NCI-H82 treated with DMSO at 0.1 percent for 48 hours (cell line): ENCODE data around the gene RFC4.
"Not testable (repeated sequence)": the region's sequence is repeated elsewhere in the genome, so short reads cannot be mapped to it uniquely, and the experiment has no call there.

Experiments used
- DNase-seq: peaks from one replicate; lab custom pipeline; 2025; ENCODE audit not compliant: unreplicated experiment; lab: John Stamatoyannopoulos, UW

The RFC4 gene

GRCh38 chr3:186806089-186807055, at the start of gene RFC4:
TSS of gene RFC4 (minus strand) at chr3:186806482. CDS start at chr3:186804713, 1,769 bp downstream.
- peak; percentile 68 for DNase-seq

GRCh38 chr3:186854954-186855353, 48.7 kb upstream of the RFC4 start:
- no peak for DNase-seq

- DNase-seq: no peak
Observed at GRCh38 chr3:186854146-186854545, 47.9 kb upstream of the RFC4 start.

GRCh38 chr3:186852994-186853393, 46.7 kb upstream of the RFC4 start:
- no peak for DNase-seq

GRCh38 chr3:186851835-186852234, 45.6 kb upstream of the RFC4 start:
- not testable (repeated sequence) for DNase-seq

- DNase-seq: peak; percentile 77
Observed at GRCh38 chr3:186849374-186849975, 43.2 kb upstream of the RFC4 start.

- no peak for DNase-seq
Observed at GRCh38 chr3:186847437-186847836, 41.2 kb upstream of the RFC4 start.

GRCh38 chr3:186845756-186846155, 39.5 kb upstream of the RFC4 start:
- DNase-seq: no peak

GRCh38 chr3:186844908-186845307, 38.6 kb upstream of the RFC4 start:
- no peak for DNase-seq

GRCh38 chr3:186843039-186843432, 36.8 kb upstream of the RFC4 start:
- DNase-seq: no peak

GRCh38 chr3:186842426-186843038, 36.2 kb upstream of the RFC4 start, which contains the start of gene ADIPOQ:
TSS of gene ADIPOQ (plus strand) at chr3:186842710. CDS start at chr3:186853059, 10,349 bp downstream.
- DNase-seq: no peak

GRCh38 chr3:186841620-186842019, 35.3 kb upstream of the RFC4 start:
- no peak for DNase-seq

- DNase-seq: no peak
Observed at GRCh38 chr3:186839874-186840641, 33.8 kb upstream of the RFC4 start.

- DNase-seq: no peak
Observed at GRCh38 chr3:186832276-186832675, 26.0 kb upstream of the RFC4 start.

- no peak for DNase-seq
Observed at GRCh38 chr3:186831798-186832197, 25.5 kb upstream of the RFC4 start.

GRCh38 chr3:186828340-186828739, 22.1 kb upstream of the RFC4 start:
- DNase-seq: no peak

GRCh38 chr3:186826976-186827857, 20.9 kb upstream of the RFC4 start:
- DNase-seq: peak; percentile 83

- DNase-seq: no peak
Observed at GRCh38 chr3:186826410-186826975, 20.2 kb upstream of the RFC4 start.

- no peak for DNase-seq
Observed at GRCh38 chr3:186825872-186826409, 19.7 kb upstream of the RFC4 start.
